CD4-positive, alpha-beta T cell treated with Interleukin-1 beta for 1 hour (primary cell): ENCODE data around the gene CCR5AS.
"Not testable (repeated sequence)": the region's sequence is repeated elsewhere in the genome, so short reads cannot be mapped to it uniquely, and the experiment has no call there.

ENCODE experiments used
- DNase-seq, 2 donors: peaks; one replicate each; pipeline ENCODE4 v3.0.0-alpha.2; 2020 to 2022

CCR5AS gene

DNA sequence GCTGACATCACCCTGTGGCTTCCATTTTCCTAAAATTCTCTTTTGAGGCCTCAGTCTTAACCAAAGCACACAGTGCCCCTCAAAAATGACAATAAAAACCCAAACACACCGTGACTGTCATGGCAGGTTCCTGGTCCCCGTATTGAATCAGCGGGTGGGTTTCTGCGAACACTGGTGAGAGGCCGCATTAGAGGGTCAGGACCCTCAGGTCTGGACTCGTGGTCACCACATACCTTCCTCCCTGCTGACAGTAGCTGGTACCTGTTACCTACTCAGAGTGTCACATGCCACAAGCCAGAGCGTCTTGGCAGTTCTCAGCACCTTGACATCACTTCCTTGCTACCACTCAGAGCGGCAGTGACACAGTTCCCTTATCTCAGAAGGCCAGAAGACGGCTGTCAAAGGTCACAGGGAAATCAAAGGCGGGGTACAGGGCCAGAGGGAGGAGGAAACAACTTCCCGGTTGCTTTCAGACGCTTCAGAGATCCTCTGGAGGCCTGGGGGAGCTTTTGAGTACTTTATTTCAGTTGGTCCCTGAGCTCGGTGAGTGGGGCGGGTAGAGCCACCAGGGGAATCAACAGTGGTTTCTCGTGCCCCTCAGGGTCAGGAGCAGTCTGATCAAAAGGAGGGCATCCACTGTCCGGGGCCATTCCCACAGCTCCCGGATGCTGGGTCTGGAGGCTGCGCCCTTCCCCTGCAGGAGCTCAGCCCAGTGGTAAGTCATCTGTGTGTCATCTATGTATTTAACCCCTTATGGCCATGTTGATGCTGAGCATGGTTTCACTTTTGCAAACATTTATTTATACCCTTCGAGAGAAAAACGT, at the start of gene CCR5AS, which contains the start of gene CCRL2:
CCR5AS (minus strand) TSS at position 279 of the 824 bp plus-strand sequence.
CCRL2 (plus strand) TSS at position 472 of the 824 bp plus-strand sequence. CDS start 821 bp downstream, outside the sequence.
- peak; percentile 57 to 80 for DNase-seq

DNA sequence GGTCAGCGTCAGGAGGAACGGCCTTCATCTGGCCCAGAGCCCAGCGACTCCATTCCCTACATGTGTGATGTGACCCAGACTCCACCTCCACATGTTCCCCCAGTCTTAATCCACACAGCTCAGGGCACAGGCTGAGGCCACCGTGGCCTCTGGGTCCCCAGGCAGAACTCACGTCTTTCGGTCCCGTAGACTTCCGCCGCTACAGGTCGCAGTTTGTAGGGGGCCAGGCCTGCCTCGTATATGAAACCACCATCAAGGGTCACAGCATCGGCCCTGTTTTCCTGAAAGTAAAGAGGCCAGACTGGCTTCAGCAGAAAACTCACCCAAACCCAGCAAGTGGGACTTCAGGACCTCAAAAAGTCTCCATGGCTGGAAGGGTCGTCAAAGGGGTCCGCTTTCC, 49.3 kb upstream of the CCR5AS start:
- no peak for DNase-seq

DNA sequence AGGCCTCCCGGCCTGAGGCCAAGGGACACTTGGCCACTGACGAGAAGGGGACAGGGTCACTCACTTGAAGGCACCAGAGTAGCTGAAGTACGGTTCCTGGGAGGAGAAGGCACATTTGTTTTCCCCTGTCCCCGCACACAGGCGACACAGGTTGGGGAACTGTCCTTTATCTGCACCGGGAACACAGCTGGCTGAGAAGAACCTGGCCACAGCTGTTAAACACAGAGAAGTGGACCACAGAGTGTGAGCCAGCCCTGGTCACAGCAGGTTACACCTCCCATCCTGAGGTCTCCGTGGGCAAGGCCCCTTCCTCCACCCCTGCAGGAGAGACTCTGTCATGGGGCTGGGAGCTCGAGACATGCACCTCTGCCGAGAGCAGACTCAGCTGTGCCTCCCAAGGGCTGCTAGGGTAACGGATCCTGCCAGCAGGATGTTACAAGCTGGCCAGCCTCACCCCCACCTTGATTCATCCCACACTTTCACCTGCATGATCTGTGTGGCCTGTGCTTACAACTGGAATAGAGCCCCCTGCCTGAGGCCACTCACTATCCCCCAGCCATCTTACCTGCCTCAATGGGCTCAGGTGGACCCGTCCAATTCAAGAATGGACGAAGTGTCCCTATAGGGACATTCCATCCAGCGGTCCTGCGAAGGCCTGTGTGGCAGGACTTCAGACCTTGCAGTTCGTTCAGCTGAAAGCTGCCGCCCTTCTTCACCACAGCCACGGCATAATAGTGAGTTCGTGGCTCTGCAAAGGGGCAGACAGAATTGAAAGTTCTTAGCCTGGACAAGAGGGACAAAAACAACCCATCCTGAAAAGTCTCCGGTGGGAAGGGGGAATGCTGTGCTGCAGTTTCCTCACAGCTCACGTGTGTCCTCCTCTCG, 48.6 kb upstream of the CCR5AS start:
- DNase-seq = no peak

DNA sequence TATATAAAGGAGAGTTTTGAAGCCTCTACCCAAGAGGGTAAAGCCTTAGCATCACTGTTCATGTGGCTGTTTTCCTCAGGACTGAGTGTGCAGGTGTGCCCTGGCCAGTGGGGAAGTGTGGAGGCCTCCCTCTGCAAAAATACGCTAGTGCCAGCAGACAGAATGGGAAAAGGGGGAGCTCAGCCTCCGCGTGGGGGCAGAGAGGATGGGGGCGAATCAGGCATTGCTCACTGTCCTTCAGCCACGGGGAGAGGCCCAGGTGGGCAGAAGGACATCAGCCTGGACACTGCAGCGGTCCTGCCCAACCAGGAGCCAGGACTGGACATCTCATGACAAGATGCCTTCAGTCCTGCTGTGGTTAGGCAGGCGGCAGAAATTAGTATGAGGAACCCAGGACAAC, 47.7 kb upstream of the CCR5AS start:
- no peak for DNase-seq

DNA sequence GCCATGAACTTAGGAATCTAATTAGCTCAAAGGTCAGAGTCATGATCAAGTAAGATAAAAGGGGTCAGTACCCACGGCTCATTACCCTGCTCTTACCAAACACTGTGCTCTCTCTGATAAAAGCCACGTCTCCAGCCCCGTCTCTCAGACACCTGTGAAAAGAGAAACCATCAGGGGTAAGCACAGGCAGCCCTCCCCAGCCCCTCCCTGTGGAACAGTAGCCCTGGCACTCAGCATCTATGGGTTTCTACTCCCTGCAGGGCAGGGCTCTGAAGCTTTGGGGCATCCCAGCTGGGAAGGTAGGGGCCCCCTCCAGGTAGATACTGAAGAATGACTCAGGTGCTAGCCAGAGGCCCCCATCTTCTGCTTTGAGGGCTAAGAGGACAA, 47.3 kb upstream of the CCR5AS start:
- DNase-seq = no peak

DNA sequence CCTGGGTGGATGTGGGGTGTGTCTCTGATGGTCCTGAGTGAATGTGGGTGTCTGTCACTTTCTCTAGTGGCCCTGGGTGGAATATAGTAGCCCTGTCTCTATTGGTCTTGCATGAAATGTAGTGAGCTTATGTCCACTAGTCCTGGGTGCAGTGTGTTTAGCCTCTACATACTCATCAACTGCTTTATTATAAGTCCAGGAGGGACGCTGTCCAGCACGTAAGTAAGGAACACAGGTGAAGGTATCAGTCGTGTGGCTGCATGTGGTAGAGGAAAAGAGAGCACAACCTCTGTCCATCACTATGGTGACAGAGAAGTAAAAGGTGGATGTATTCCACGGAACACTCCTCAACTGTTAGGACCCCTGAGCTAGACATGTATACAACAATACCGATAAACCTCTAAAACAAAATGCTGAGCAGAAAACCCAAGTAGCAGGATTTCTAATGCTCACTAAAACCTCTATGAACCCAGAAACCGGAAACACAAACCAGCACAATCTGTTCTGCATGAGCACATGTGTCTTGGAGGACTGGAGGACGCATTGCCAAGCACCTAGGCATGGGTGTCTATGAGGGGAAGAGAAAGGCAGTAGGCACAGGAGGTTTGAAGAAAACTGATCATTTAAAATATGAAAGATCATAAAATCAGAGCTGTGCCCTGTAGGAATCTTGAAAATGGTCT, 46.8 kb upstream of the CCR5AS start:
- no peak for DNase-seq

DNA sequence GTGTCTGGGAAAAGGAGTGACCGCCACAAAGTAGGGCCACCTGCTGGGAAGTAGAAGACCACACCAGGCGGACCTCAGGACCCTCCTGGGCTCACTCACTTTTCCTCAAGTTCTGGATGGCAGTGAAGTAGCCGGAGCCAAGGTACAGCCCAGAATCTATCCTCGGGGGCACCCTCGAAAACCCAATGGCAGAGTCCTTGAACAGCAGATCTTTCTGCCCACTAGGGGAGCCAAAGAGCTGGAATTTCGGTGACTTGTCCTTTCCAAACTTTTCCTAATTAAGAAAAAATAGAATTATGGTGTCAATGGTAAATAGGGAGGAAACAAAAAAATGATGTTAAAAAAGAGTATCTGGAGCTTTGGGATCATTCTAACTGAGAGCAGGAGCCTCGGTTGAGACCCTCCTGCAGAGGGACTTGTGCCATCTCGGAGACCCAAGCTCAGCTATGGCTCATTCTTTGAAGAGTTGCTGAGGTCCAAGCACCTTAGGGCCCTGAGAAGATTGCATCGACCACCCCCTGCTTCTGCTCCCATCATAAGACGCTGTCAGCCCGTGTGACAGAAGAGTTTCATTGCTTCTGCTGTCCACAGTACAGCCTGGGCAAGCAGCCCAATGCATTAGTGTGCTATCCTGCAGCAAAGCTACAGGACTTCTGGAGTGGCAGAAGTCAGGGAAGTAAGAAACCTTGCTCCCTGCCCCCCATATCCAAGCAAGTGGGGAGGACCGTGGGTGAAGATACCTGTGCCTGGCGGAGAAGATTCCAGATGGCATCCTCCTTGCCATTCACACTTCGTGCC, 43.1 kb upstream of the CCR5AS start:
- DNase-seq = no peak

DNA sequence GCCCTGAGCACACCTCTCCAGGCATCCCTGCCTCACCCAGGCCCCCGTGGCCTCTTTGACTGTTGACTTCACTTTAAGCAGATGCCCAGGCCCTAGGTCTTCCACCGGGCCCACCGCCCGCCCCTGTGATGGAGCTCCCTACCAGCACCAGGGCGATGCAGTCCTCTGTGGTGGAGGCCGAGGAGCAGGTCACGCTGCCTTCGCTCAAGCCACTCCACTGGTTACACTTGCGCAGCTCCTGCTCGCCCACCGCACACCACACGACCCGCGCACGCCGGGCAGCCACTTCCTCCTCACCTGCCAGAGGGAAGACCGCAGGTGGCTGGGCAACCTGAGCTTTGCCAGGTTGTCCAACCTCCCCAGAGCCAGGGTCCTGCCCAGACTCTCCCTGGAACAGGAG, 41.9 kb upstream of the CCR5AS start:
- no peak for DNase-seq

DNA sequence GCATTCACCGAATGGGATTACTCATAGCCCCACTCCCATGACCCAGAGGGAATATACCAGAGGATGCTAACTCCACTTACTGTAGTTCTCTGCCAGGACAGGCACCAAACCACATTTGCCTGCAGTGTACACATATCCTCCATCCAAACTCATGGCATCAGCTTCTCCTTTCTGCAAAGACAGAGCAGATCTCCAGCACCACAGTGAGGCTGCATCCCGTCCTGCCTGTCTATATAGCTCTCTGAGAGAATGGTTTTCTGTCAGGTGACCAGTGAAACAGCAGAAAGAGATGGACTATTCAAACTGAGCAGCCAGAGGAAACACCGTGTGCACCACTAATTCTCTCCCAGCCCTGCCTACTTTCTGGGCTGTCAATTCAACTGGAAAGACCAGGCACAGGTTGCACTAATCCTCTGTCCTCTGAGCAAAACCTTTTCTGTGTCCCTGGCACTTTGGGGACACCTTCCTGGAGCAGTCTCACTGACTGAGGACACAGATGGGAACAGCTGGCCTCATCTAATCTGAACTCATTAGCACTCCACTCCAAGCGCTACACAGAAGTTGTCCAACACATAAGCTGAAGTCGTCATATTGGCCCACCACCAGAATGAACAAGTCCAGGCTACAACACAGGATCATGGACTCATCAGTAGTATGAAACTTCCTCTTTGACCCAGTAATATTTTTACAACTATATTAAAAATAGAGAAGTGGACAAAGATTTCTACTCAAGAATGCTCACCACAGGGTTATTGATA, 40.5 kb upstream of the CCR5AS start:
- no peak for DNase-seq

DNA sequence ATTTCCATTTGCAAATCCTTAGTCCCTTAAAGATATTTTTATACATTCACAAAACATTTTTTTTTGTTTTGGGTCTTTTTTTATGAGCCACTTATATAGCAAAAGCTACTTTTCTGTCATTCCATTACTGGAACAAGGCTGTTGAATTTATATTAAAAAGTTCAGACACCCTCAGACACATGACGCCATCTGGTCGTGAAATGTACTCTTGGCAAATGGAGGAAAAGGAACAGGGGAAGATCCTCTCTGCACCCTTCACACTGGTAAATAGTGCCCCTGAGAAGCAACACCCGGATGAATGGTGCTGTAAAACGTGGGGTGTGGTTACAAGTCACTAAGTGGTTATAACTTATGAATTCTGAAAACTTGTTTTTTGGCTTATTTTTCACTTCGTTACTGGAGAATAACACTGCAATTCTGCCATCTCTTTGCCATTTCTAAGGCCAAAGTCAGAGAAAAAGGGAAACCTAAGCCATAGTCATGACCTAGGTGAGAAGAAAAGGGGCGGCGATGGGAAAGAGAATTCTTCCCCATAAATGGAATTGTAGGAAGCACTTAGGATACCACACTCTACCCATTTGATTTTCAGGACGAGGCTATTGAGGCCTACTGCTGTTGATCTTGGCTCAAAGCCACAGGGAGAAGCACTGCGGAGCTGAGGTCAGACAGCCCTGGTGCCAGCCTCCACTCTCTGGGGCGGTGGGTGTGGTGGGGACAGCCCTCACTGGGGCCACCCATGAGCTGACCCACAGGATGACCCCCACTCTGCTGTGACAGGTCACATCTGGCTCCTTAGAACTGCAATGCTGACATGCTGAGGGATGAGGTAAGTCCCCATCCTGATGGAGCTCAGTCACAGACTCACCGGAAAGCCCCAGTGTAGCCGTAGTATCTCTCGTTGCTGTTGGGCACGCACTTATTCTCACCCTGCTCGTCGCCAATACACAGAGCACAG, 36.0 kb upstream of the CCR5AS start:
- DNase-seq = peak; percentile 17 to 53

DNA sequence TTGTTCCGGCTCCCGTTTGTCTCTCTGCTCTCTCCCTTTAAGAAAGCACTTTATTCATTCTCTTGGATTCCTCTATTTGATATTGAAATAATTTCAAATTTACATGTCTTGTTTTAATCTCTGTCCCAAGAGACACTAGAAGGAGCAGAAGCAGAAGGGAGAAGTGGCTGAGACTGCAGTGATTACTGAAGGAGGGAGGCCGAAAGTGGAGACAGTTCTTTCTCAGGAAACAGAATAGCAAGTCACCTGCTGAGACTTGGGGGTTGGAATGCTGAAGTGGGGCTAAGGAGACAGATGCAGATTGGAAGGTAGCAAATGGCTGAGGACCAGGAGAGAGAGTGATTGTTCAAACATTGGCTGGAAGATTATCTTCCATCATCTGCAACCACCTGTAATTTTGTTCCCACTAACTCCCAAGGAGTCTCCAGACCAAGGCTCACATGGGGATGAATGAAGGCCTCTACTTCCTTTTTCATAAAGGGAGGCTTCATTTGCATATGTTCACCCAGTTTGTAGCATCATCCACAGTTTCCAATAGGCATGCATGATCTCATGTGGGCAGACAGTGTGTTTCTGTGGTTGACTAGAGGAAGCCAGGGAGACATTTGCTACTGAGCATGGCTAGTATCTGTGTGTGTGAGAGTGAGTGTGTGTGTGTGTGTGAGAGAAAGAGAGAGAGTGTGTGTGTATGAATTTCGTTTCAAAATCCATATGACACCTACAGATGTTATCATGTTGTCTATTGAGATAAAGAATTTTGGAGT, 33.8 kb upstream of the CCR5AS start:
- DNase-seq = peak; percentile 40 to 46

DNA sequence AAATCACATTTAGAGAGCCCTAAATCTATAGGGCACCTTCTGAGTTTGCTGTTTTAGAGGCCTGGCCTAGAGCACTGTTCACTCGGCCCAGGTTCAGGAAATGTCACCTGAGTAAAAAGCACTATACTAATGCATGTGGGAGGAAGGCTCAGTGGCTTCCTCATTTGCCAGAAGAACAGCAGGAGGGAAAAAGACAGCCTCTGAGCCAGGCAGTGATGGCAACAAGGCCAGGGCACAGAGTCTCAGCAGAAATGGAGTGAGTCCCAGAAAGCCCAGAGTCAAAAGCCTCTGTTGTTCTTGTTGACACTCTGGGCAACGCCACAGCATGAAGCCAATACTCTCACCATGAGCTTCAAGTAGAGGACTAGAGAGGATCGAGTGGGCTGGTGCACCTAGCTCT, 32.0 kb upstream of the CCR5AS start:
- no peak for DNase-seq

DNA sequence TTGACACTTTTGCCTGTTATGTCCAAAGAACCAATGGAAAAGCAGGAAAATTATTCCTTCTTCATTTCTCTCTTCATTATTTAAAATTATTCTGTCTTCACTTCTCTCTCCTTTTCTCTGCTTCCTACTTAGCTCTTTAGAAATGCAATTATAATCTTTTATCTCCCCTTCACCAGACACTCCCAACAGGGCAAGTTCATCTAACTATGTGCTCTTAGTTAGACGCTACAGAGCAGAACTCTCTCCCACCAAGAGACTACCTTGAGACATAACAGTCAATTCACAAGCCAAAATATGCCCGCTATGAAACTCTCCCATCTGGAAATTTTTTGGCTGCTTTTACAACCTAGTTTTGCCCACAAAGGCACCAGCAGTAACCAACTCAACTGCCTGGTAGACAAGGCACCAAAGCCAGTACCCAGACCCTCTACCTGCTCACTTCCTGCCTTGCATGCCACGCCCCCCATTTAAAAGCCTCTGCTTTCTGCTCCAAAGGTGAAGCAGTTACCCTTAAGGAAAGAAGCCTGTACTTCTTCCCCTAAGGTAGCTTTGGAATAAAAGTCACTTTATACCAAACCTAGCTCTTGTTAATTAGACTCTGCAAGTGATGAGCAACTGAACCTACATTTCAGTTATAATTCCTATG, 28.3 kb upstream of the CCR5AS start:
- no peak for DNase-seq

DNA sequence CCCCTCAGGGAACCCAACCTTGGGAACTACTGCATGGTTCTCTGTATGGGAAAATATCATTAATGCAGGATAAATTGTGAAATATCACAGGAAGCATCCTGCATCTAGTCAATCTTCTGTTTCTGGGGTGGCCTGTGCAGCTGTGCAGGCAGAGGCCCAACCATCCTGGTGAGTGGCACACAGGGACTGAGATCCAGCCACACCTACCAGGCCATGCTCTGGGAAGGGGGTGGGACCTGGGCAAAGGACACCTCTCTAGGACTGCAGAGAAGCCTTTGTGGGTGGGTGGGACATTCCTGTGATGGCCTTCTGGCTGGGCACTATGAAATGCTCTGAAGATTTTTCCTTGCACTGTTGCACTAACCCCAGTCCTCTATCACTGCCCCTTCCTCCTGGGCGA, 27.0 kb upstream of the CCR5AS start:
- no peak for DNase-seq

DNA sequence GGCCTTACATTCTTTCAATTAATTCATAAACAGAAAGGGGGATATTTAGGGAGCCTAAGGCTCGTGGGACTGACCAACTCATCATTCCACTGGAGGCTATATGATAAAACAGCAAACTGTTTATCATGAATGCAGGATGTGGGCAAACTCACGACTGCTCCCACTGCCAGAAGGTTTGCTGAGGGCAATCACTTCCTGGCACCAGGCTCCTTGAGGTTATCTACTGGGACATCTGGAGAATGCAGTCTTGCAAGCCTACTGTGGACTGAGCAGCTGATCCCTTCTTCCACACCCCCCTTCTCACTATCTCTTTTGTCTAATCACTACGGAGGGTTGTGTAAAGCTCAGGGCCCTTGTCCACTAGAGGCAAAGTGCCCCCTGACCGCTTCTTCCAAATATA, 26.3 kb upstream of the CCR5AS start:
- not testable (repeated sequence) for DNase-seq

DNA sequence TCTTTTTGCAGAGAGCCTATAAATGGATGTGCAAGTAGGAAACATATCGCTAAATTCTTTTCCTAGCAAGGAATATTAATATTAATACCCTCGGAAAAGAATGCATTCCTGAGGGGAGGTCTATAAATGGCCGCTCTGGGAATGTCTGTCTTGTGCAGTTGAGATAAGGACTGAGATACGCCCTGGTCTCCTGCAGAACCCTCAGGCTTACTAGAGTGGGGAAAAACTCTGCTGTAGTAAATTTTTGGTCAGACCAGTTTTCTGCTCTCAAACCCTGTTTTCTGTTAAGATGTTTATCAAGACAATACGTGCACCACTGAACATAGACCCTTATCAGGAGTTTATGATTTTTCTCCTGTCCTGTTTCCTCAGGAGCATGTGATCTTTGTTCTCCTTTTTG, 25.0 kb upstream of the CCR5AS start:
- DNase-seq = not testable (repeated sequence)

DNA sequence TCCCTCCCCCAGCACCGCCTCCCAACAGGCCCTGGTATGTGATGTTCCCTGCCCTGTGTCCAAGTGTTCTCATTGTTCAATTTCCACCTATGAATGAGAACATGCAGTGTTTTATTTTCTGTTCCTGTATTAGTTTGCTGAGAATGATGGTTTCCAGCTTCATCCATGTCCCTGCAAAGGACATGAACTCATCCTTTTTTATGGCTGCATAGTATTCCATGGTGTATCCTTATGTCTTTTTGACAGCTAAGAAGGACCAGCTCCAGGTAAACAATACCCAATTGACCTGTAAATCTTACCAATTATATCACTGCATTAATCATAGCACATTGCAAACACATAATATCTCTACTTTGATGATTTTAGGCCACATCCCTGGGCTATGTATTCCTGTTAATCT, 24.0 kb upstream of the CCR5AS start:
- not testable (repeated sequence) for DNase-seq

DNA sequence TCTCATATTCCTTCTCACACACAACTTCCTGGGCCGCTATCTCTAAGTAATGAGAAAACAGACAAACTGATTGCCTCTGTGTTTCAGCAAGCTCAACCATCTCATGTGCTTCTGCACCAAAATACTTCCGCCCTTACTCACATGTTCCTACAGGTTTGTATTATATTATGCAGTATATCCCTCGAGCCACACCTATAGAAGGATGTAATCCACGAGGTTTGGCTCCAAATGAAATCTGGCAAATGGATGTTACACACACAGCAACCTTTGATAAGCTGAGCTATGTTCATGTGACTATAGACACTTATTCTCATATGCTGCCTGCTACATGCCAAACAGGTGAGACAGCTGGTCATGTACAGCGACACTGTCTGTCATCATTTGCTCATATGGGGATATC, 22.8 kb upstream of the CCR5AS start:
- no peak for DNase-seq

DNA sequence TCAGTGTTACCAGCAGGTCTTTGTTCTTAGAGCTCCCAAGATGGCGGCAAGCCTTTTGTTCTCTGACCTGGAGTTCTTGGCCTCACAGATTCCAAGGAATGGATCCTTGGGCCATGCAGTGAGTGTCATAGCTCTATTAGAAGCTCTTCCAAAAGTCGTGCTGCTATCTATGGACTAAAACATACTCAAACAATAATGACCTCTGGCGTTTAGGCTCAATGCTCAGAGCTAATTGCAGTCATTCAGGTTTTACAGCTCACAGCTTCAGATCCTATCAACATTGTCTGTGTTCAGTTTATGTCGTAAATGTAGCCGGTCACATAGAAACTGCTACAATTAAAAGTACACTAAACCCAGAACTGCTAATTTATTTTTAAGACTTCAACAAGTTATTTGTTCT, 22.4 kb upstream of the CCR5AS start:
- no peak for DNase-seq
